Ovary (tissue), 3 donors: ENCODE data around the gene DENND4B.

Experiments
- CTCF ChIP-seq, 3 donors: fragments of 450-650 bp in 2 of 3; fragments of 200-600 bp in 1 of 3; IDR thresholded peaks; one replicate each; pipeline versions ENCODE4 v1.5.1 to v1.8.0; 2016 to 2022; ENCODE audit warnings: antibody characterized with exemption in 3 of 3, mild to moderate bottlenecking in 1 of 3
- EP300 ChIP-seq: sonication (generic); formaldehyde crosslinking; IDR thresholded peaks from one replicate; pipeline ENCODE4 v1.6.1; 2017; ENCODE audit warnings: antibody characterized with exemption
- donor health status: DM: no; HTN: no; CAD: no.

- TF ChIP-seq CTCF (IDR thresholded peaks at IDR 0.05), result no peak
- no peak for TF ChIP-seq EP300
These were observed 24.8 kb downstream of the DENND4B start for GRCh38 chr1:153921803-153922075.
